GM19455 (cell line): Measurements from ENCODE around the gene THAP3.
"Not testable (repeated sequence)": the region's sequence is repeated elsewhere in the genome, so short reads cannot be mapped to it uniquely, and the experiment has no call there.

ENCODE experiments used
- ATAC-seq: cut with Tn5 transposase; IDR thresholded peaks from one replicate; pipeline ENCODE4 v1.9.1; 2021; ENCODE audit not compliant: unreplicated experiment

THAP3 gene

GRCh38 chr1:6632588-6633514 lies 8.2 kb downstream of the THAP3 start:
- ATAC-seq = no peak

GRCh38 chr1:6634371-6635052 lies 9.8 kb downstream of the THAP3 start:
- ATAC-seq = no peak

- no peak for ATAC-seq
Observed at GRCh38 chr1:6635161-6635909, 10.7 kb downstream of the THAP3 start.

- no peak for ATAC-seq
Observed at GRCh38 chr1:6635910-6636760, 11.5 kb downstream of the THAP3 start.

GRCh38 chr1:6636778-6637177 lies 12.1 kb downstream of the THAP3 start:
- ATAC-seq = not testable (repeated sequence)

- no peak for ATAC-seq
Observed at GRCh38 chr1:6637770-6638169, 13.1 kb downstream of the THAP3 start.

GRCh38 chr1:6638226-6638625 lies 13.6 kb downstream of the THAP3 start:
- ATAC-seq = no peak

GRCh38 chr1:6640867-6641266 lies 16.2 kb downstream of the THAP3 start:
- not testable (repeated sequence) for ATAC-seq

- ATAC-seq = no peak
Observed at GRCh38 chr1:6645018-6645417, 20.4 kb downstream of the THAP3 start.

GRCh38 chr1:6646499-6647148 lies 22.0 kb downstream of the THAP3 start:
- no peak for ATAC-seq

GRCh38 chr1:6648556-6648955 lies 23.9 kb downstream of the THAP3 start:
- ATAC-seq = no peak

- ATAC-seq = no peak
Observed at GRCh38 chr1:6651909-6652308, 27.2 kb downstream of the THAP3 start.

GRCh38 chr1:6652986-6653385 lies 28.3 kb downstream of the THAP3 start:
- no peak for ATAC-seq

GRCh38 chr1:6653436-6654290 lies 29.0 kb downstream of the THAP3 start:
- no peak for ATAC-seq

GRCh38 chr1:6657138-6657537 lies 32.5 kb downstream of the THAP3 start:
- no peak for ATAC-seq

GRCh38 chr1:6658359-6659060 lies 33.8 kb downstream of the THAP3 start:
- no peak for ATAC-seq

GRCh38 chr1:6660415-6661049 lies 35.9 kb downstream of the THAP3 start:
- no peak for ATAC-seq

- not testable (repeated sequence) for ATAC-seq
Observed at GRCh38 chr1:6662468-6662867, 37.8 kb downstream of the THAP3 start.
